ENCODE results near the gene PPP1CC. TPM values are rescaled to one million over a fixed set of nuclear protein-coding genes. Genes with fewer than 3 reads are reported as not detected.

The PPP1CC gene
- total RNA-seq, 1 donor from 2014 or later = 175 TPM

DNA sequence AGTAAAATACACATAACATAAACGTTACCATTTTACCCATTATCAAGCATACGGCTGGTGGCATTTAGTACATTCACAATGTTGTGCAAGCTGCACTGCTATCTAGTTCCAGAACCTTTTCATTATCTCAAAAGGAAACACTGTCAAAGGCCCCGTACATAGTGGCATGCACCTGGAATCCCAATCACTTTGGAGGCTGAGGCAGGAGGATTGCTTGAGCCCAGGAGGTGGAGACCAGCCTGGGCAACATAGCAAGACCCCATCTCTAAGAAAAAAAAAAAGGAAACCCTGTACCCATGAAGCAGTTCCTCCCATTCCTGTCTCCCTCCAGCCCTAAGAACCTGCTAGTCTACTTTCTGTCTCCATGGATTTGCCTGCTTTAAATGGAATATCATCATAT, 46.4 kb downstream of the PPP1CC start:
- no peak for DNase-seq
- intact Hi-C loops (cut with DNase I) = no loop called here
- no peak for ATAC-seq (ENCODE audit: poor library complexity)

DNA sequence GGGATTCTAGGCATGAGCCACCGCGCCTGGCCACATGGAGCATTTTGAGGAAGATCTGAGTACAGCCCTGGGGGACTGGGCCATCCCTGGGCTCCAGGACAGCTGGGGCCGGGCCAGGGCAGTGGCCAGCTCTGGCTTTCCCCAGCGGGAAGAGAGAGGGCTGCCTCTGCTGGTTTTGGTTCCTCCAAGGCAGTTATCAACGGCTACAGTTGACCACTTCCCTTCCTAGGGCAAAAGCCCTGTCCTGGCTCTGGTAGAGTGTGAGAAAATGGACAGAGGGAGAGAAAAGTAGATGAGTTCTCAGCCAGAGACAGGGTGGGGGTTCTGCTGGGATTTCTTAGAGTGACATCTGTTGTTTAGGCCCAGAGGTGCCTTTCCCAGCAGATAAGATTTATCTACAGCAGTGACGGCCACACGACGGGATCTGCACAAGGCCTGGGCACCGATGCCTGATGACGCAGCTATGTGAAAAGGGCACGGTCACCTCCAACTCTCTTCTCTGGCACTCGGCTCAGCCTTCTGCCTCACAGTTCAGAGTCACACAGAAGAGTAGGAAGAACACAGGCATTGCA, 48.3 kb downstream of the PPP1CC start:
- intact Hi-C loops (cut with DNase I) = no loop called here
- DNase-seq (peak; percentile 77), ATAC-seq (ENCODE audit: poor library complexity) (peak; percentile 58)

GRCh38 chr12:110693731-110694130, 49.0 kb downstream of the PPP1CC start:
- DNase-seq (peak; percentile 71), ATAC-seq (ENCODE audit: poor library complexity) (no peak)
- intact Hi-C loops (cut with DNase I) = no loop called here

DNA sequence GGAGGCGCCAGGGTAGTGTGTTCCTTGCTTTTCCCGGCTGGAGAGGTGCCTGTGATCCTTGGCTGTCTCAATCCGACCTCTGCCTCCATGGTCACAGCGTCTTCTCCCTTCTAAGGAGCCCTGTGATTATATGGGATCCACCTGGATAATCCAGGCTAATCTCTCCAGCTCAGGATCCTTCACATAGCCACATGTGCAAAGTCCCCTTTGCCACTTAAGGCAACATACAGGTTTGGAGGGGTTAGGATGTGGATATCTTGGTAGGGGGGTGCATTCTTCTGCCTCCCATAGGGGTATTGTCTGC, 52.6 kb downstream of the PPP1CC start:
- ATAC-seq (ENCODE audit: poor library complexity) (no peak), DNase-seq (no peak)
- intact Hi-C loops (cut with DNase I) = no loop called here

DNA sequence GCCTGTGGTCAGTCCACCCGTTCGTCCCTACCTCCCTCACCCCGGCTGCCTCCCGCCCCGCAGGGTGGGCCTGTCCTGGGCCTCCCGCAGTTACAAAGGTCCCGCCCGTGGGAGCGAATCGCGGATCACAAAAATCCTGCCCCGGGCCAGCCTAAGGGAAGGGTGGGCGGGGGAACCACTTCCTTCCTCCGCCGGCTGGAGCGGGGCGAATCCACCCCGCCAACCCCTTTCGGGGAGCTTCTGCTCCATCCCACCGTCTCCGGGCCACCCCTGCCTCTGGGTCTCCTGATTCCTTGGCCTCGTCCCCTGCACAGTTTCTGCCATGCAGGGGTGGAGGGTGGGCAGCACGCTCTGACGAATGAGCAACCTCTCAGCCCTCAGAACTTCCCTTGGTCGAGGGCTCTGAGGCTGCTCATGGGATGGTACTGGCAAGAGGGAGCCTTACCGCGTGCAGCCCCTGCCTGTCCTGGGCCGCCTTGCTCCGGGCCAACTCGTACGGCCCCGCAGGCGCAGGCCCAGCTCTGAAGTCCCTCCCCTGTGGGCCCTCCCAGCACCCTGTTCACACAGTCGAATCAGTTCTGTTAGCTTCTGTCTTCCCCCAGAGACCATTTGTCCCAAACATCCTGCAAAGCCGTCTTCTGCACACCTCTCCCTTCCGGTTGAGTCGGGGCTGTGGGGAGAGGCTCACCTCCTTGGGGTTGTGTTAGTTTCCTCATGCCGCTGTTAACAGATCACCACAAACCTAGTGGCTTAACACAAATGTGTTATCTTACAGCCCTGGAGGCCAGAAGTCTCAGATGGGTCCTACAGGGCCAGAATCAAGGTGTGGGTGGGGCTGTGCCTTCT, 53.2 kb downstream of the PPP1CC start:
- peak; percentile 78 for DNase-seq
- intact Hi-C loops (cut with DNase I) = loop anchor here (5.0 kb wide), 1 partner anchor 72 kb away; no protein-coding TSS in a partner anchor
- peak; percentile 79 for ATAC-seq (ENCODE audit: poor library complexity)

GRCh38 chr12:110688446-110689280, 54.0 kb downstream of the PPP1CC start, which contains the start of gene HVCN1:
Gene HVCN1, minus strand, starts transcription at chr12:110689115. Its CDS starts 5,870 bp downstream, at chr12:110683245.
- intact Hi-C loops (cut with DNase I) = loop anchor here (5.0 kb wide), 1 partner anchor 71 kb away; no protein-coding TSS in a partner anchor
- ATAC-seq (ENCODE audit: poor library complexity) (peak; percentile 92), DNase-seq (peak; percentile 81)

DNA sequence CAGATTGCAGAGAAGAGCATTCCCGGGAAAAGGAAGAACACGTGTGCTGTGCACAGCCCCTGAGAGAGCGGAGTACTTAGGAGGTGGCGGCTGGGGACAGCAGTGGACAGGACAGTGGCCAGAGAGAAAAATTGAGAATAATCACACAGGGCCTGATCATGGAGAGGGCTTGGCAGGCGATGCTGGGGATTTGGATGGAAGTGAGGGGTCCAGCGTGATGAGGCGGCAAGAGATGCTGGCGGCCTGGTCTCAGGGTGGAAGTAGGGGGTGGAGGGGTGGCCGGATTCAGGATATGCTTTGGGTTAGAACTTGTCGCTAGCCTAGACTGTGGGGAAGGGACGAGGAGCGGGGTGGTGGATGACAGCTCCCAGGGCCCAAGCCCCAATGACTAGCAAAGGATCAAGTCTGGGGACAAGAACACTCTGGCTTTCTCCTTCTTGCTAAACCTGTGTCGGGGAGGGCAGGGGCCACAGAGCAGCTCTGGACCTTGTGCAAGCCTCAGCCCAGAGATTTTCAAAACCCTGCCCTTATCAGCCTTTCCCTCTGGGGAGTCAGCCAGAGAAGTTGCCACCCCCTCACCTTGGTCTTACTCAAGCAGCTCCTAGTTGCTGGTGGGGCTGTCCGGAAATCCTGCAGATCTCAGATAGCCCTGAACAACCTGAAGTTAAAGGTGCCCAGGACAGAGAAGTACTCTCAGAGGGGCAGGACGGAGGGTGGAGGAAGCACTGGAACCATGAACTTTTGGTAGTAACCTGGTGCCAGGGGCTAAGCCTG, 55.1 kb downstream of the PPP1CC start:
- no peak for ATAC-seq (ENCODE audit: poor library complexity)
- DNase-seq = no peak
- intact Hi-C loops (cut with DNase I) = loop anchor here (5.0 kb wide), 1 partner anchor 70 kb away; no protein-coding TSS in a partner anchor

DNA sequence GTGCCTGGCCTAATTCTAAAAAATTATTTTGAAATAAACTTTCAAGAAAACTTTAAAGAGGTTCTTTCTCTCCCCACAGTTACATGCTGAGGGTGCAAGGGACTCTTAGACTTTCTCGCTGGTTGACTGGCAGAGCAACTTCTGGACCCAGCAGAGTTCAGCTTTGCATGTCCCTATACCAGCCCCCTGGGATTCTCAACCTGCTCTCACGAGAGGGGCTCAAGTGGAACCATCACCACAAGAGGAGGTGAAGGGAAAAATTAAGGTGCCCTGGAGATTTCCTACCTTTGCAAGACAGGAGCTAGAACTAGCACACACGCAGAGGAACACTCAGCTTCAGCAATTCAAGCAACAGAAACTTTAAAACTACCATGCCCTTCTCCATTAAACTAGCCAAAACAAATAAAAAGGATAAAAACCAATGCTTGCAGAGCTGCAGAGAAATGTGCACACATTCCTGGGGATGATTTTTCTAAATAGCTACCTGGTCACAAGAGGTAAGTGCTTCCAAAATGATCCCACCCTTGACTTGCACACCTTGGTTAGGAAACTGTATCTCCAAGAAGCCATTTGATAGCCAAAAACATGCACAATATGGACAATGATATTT, 56.3 kb downstream of the PPP1CC start:
- ATAC-seq (ENCODE audit: poor library complexity) (no peak), DNase-seq (no peak)
- intact Hi-C loops (cut with DNase I) = loop anchor here (5.0 kb wide), 1 partner anchor 69 kb away; no protein-coding TSS in a partner anchor

- DNase-seq (no peak), ATAC-seq (ENCODE audit: poor library complexity) (no peak)
- intact Hi-C loops (cut with DNase I) = no loop called here
Observed at GRCh38 chr12:110684312-110684836, 58.3 kb downstream of the PPP1CC start.

DNA sequence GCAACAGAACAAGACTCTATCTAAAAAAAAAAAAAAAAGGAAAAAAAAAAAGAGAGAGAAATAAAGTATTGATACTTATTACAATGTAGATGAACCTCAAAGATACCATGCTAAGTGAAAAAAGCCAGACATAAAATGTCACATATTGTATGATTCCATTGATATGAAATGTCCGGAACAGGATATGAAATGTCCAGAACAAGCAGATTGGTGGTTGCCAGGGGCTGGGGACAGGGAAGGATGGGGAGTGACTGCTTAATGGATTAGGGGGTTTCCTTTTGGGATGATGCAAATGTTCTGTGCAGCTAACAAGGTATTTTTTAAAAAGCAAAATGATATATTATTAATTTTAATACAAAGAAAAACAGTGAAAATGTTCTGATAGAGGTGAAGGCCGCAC, 58.8 kb downstream of the PPP1CC start:
- no peak for ATAC-seq (ENCODE audit: poor library complexity)
- intact Hi-C loops (cut with DNase I) = no loop called here
- no peak for DNase-seq

DNA sequence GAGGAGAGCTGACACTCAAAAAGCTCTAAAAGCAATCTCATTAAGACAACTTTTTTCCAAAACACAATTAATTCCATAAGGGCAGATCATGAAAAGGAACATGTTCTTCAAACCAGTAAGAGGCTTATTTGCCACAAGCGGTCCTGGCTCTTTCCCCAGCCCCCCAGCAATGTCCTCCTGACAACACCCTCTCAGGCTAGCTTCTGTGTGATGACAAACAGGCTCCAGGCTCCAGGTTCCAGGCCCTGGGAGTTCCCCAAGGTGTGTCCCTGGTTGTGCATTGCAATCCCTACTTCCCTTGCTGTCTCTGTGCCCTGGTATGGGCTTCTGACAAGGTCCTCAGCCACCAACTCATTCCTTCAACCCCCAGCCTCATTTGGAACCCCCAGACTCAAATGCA, 62.7 kb downstream of the PPP1CC start:
- intact Hi-C loops (cut with DNase I) = no loop called here
- ATAC-seq (ENCODE audit: poor library complexity) (peak; percentile 66), DNase-seq (no peak)

DNA sequence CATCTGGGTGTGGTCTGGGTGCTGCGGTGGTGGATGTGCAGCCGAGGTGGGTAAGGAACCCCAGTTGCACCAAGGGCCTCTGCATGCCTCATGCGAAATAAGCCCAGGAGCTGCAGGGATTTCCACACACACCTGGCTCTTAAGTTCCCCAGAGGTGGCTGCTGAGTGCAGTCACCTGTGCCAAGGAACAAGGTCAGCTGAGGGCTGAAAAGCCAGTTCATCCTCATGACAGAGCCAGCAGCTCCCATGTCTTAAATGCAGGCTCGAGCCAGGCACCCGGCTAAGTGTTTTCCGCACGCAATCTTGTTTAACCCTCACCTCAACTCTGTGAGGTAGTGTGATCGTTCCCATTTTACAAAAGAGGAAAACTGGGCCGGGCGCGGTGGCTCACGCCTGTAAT, 63.5 kb downstream of the PPP1CC start:
- DNase-seq (no peak), ATAC-seq (ENCODE audit: poor library complexity) (no peak)
- intact Hi-C loops (cut with DNase I) = no loop called here

GRCh38 chr12:110677982-110678381, 64.7 kb downstream of the PPP1CC start:
- no peak for ATAC-seq (ENCODE audit: poor library complexity)
- intact Hi-C loops (cut with DNase I) = no loop called here
- no peak for DNase-seq

GRCh38 chr12:110677206-110677911, 65.3 kb downstream of the PPP1CC start:
- intact Hi-C loops (cut with DNase I) = no loop called here
- DNase-seq = no peak
- ATAC-seq (ENCODE audit: poor library complexity) = peak; percentile 54

GRCh38 chr12:110676171-110676570, 66.5 kb downstream of the PPP1CC start:
- intact Hi-C loops (cut with DNase I) = no loop called here
- DNase-seq = no peak
- no peak for ATAC-seq (ENCODE audit: poor library complexity)

DNA sequence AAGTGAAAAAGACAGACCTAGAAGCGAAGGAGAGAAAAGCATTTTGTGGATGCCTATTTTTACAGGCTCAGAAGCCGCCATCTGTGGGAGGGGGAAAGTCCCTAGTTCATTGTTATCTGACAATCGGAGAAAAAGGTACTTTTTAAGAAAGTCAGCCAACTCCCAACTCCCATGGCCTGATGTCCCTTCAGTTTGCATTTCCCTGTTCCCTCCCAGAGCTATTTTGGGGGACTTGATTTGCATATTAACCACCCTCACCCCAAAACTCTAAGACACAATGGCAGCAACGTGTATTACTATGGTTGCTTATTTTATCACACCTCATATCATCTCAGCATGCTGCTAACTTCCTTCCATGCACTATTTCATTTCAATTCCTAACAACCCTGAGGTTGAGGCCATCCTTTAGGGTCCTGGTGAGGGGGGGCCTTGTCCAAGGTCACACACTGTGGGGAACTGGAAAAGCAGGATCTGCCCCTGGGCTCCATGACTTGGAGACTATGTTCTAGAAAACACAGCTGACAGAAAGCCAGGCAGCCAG, 72.5 kb downstream of the PPP1CC start:
- intact Hi-C loops (cut with DNase I) = no loop called here
- ATAC-seq (ENCODE audit: poor library complexity) (no peak), DNase-seq (no peak)
